Cardiac muscle cell (in vitro differentiated cells and primary cell): ENCODE measurements around the gene ZC3H15. TPM values are rescaled to one million over a fixed set of nuclear protein-coding genes. Genes with fewer than 3 reads are reported as not detected.

Experiments used
- DNase-seq, 2 donors: peaks; one replicate each; pipeline versions ENCODE4 v3.0.0 to v3.0.0-alpha.2; 2010 to 2017; ENCODE audit warnings: low read depth in 1 of 2, low spot score in 1 of 2
- H3K27ac ChIP-seq: fragments of 200-600 bp; sonication (generic); 2 replicates; pipeline ENCODE4 v1.5.1; 2016
- H3K27me3 ChIP-seq: fragments of 200-600 bp; sonication (generic); 2 replicates; pipeline ENCODE4 v1.6.0; 2016; ENCODE audit warnings: control low read depth
- H3K36me3 ChIP-seq: fragments of 200-600 bp; sonication (generic); 2 replicates; pipeline ENCODE4 v1.5.1; 2016; ENCODE audit warnings: control low read depth
- H3K4me1 ChIP-seq: fragments of 200-600 bp; sonication (generic); 2 replicates; pipeline ENCODE4 v1.8.1; 2017; ENCODE audit warnings: low read depth, mild to moderate bottlenecking, mixed run types
- H3K4me3 ChIP-seq: fragments of 200-600 bp; sonication (generic); 2 replicates; pipeline ENCODE4 v1.5.1; 2016; ENCODE audit warnings: mild to moderate bottlenecking
- H3K9me3 ChIP-seq: fragments of 200-600 bp; sonication (generic); 2 replicates; pipeline ENCODE4 v1.5.1; 2017; ENCODE audit warnings: low read depth, mild to moderate bottlenecking, control low read depth
- CTCF ChIP-seq: IDR thresholded peaks from 2 replicates; pipeline ENCODE4 v1.5.1; 2012; ENCODE audit warnings: low read depth, mild to moderate bottlenecking, low read length
- polyA plus RNA-seq: library from polyadenylated mRNA; unstranded; fragments of >200 nt; fragmentation: Nextera tagmentation; extraction: Ambion mirVana; gene quantifications from 2 replicates; pipeline ENCODE4 v1.2.1, GENCODE V29; 2016
- total RNA-seq: library from RNA; depleted of rRNA; stranded (reverse); fragments of >200 nt; gene quantifications from 2 replicates; pipeline ENCODE4 v1.2.3, GENCODE V29; 2016

Gene ZC3H15
- total and polyA plus RNA-seq, 2 experiments from 2014 or later, result 50.8 to 72.4 TPM

- no peaks in the 10 kb centered on the region for H3K9me3 ChIP-seq
- H3K4me3 ChIP-seq, result no peak overlapping the region
- no peak overlapping the region for H3K27ac ChIP-seq
Observed at GRCh38 chr2:186554850-186555671, 69.0 kb downstream of the ZC3H15 start.

GRCh38 chr2:186558512-186559276 is 72.6 kb downstream of the ZC3H15 start:
- peak in 1 of 2 donors; percentile 45 for DNase-seq
- Histone ChIP-seq H3K27ac (no peak overlapping the region), H3K27me3 (no peaks in the 10 kb centered on the region), H3K4me1 (no peaks in the 10 kb centered on the region), H3K4me3 (no peak overlapping the region), H3K36me3 (no peaks in the 10 kb centered on the region), H3K9me3 (no peaks in the 10 kb centered on the region)
- no peak for TF ChIP-seq CTCF

More at GRCh38 chr2:186554850-186555671, 69.0 kb downstream of the ZC3H15 start:
- no peaks in the 10 kb centered on the region for H3K4me1 ChIP-seq
- peak in 1 of 2 donors; percentile 29 for DNase-seq
- H3K27me3 ChIP-seq, result no peaks in the 10 kb centered on the region
- peak; percentile 28 for TF ChIP-seq CTCF
- H3K36me3 ChIP-seq, result no peaks in the 10 kb centered on the region

Other genes with a start within 250 kb of the ZC3H15 start
- 91.6 and 99.8 TPM in 2 replicates for gene ITGAV, start 103.8 kb downstream of the ZC3H15 start, total RNA-seq
- 39.4 and 44.4 TPM in 2 replicates for gene ITGAV, start 103.8 kb downstream of the ZC3H15 start, polyA plus RNA-seq
- gene FAM171B, start 207.8 kb downstream of the ZC3H15 start, total RNA-seq, result 1.5 and 1.6 TPM in 2 replicates
- 1.1 and 1.4 TPM in 2 replicates for gene FAM171B, start 207.8 kb downstream of the ZC3H15 start, polyA plus RNA-seq